Measurements from ENCODE around the gene UNC80. TPM values are rescaled to one million over a fixed set of nuclear protein-coding genes. Genes with fewer than 3 reads are reported as not detected.

UNC80 gene
- total RNA-seq, 1 experiment from 2014 or later = not detected

DNA sequence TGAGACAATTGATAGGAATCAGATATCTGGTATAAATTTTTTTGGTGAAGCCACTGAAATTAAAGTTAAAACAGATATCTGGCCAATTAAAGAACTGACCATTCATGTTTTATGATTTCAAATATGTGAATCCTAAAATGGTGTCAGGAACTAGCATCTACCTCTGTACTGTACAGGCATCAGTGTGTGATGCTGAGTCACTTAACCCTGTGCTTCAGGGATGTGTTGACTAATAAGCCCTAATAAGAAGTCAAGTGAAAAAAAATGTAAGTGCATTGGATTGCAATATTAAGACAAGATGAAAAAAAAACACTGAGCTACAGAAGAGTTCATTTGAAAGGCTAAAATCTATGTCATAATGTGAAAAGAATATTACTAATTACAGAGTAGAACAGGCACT lies 9.1 kb upstream of the UNC80 start:
- Histone ChIP-seq H3K9me2 (replicated peaks; ENCODE audit: low read length) (no peaks in the 10 kb centered on the region), H3K4me3 (ENCODE audit: low read length) (no peak overlapping the region), H4K20me1 (ENCODE audit: low read length) (no peaks in the 10 kb centered on the region), H3K9me3 (ENCODE audit: low read length) (no peaks in the 10 kb centered on the region), H3K27ac (ENCODE audit: low read length) (no peak overlapping the region), H3K27me3 (ENCODE audit: low read length) (no peaks in the 10 kb centered on the region), H2AFZ (ENCODE audit: low read length) (no peak overlapping the region), H3K4me2 (ENCODE audit: low read length) (no peak overlapping the region), H3K79me2 (ENCODE audit: low read length) (no peaks in the 10 kb centered on the region), H3K4me1 (ENCODE audit: insufficient read depth, low read length) (no peaks in the 10 kb centered on the region), H3F3A (ENCODE audit: low read length, unreplicated experiment) (no peaks in the 10 kb centered on the region), H3K9ac (ENCODE audit: low read length) (no peak overlapping the region), H3K36me3 (ENCODE audit: low read depth, low read length) (no peaks in the 10 kb centered on the region)
- CTCF ChIA-PET = no interaction called here
- POLR2A ChIA-PET (ENCODE audit: unreplicated experiment) = no interaction called here
- intact Hi-C loops (cut with micrococcal nuclease) = no loop called here
- ATAC-seq = no peak
- TF ChIP-seq EZH2phosphoT487 (IDR thresholded peaks at IDR 0.05; ENCODE audit: borderline replicate concordance, low read length) = no peak
- no peak for TF ChIP-seq EZH2 (IDR thresholded peaks at IDR 0.05; ENCODE audit: low read length, unreplicated experiment)
- TF ChIP-seq, protein P1, sequence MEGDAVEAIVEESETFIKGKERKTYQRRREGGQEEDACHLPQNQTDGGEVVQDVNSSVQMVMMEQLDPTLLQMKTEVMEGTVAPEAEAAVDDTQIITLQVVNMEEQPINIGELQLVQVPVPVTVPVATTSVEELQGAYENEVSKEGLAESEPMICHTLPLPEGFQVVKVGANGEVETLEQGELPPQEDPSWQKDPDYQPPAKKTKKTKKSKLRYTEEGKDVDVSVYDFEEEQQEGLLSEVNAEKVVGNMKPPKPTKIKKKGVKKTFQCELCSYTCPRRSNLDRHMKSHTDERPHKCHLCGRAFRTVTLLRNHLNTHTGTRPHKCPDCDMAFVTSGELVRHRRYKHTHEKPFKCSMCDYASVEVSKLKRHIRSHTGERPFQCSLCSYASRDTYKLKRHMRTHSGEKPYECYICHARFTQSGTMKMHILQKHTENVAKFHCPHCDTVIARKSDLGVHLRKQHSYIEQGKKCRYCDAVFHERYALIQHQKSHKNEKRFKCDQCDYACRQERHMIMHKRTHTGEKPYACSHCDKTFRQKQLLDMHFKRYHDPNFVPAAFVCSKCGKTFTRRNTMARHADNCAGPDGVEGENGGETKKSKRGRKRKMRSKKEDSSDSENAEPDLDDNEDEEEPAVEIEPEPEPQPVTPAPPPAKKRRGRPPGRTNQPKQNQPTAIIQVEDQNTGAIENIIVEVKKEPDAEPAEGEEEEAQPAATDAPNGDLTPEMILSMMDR (conservative IDR thresholded peaks at IDR 0.05; ENCODE audit: low read depth, low read length) = no peak
- no peak for DNase-seq
- no TSS peak for BruUV-seq (replicated peaks)

DNA sequence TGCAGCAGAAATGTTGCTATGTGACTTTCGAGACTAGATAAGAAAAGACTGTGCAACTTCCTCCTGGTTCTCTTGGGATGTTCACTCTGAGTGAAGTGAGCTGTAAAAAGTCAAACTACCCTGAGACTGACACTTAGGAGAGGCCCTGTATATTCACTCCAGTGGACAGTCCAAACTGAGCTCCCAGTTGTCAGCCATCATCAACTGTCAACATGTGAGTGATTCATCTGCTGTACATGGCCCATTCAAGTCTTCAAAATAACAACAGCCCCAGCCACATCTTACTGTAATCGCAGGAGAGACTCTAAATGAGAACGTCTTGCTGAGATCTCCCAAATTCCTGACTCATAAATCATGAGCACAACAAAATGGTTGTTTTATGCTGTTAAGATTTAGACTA lies 8.5 kb upstream of the UNC80 start:
- H3F3A ChIP-seq (ENCODE audit: low read length, unreplicated experiment) = no peaks in the 10 kb centered on the region
- CTCF ChIA-PET = no interaction called here
- POLR2A ChIA-PET (ENCODE audit: unreplicated experiment) = no interaction called here
- no peaks in the 10 kb centered on the region for H3K4me1 ChIP-seq (ENCODE audit: insufficient read depth, low read length)
- H3K27ac ChIP-seq (ENCODE audit: low read length) = no peak overlapping the region
- TF ChIP-seq EZH2phosphoT487 (IDR thresholded peaks at IDR 0.05; ENCODE audit: borderline replicate concordance, low read length) (no peak), EZH2 (IDR thresholded peaks at IDR 0.05; ENCODE audit: low read length, unreplicated experiment) (no peak)
- TF ChIP-seq, protein P1 (conservative IDR thresholded peaks at IDR 0.05; ENCODE audit: low read depth, low read length) = no peak
- no peaks in the 10 kb centered on the region for H3K27me3 ChIP-seq (ENCODE audit: low read length)
- H4K20me1 ChIP-seq (ENCODE audit: low read length) = no peaks in the 10 kb centered on the region
- BruUV-seq (replicated peaks) = no TSS peak
- no peaks in the 10 kb centered on the region for H3K36me3 ChIP-seq (ENCODE audit: low read depth, low read length)
- H3K9me3 ChIP-seq (ENCODE audit: low read length) = no peaks in the 10 kb centered on the region
- intact Hi-C loops (cut with micrococcal nuclease) = no loop called here
- no peak overlapping the region for H2AFZ ChIP-seq (ENCODE audit: low read length)
- no peak overlapping the region for H3K4me2 ChIP-seq (ENCODE audit: low read length)
- no peaks in the 10 kb centered on the region for H3K79me2 ChIP-seq (ENCODE audit: low read length)
- no peaks in the 10 kb centered on the region for H3K9me2 ChIP-seq (replicated peaks; ENCODE audit: low read length)
- H3K4me3 ChIP-seq (ENCODE audit: low read length) = no peak overlapping the region
- no peak for ATAC-seq
- no peak for DNase-seq
- no peak overlapping the region for H3K9ac ChIP-seq (ENCODE audit: low read length)

DNA sequence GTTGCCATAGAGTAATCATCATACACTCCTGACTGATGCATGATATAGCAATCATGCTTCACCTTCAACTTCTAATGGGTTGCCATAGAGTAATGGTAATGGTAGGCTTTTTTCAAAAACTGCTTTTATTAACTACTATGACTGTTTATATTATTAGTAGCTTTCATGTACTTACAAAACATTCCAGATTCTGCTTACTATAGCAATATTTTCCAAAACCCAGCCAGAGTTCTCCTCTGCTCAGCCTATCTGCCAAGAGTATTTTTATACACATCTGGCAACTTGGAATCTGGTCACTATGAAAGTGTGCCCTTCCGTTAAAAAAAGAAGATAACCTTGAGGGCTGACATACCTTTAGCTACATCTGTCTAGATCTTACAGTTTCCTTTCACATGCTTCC lies 5.0 kb upstream of the UNC80 start:
- H3K79me2 ChIP-seq (ENCODE audit: low read length) = no peaks in the 10 kb centered on the region
- DNase-seq = no peak
- H3K27me3 ChIP-seq (ENCODE audit: low read length) = 0 out of 2 replicates have a peak, but pooled peaks cover 2% of the 10 kb centered on the region
- no peak overlapping the region for H3K4me3 ChIP-seq (ENCODE audit: low read length)
- H3K36me3 ChIP-seq (ENCODE audit: low read depth, low read length) = no peaks in the 10 kb centered on the region
- no peak overlapping the region for H3K27ac ChIP-seq (ENCODE audit: low read length)
- no peak overlapping the region for H2AFZ ChIP-seq (ENCODE audit: low read length)
- H3F3A ChIP-seq (ENCODE audit: low read length, unreplicated experiment) = no peaks in the 10 kb centered on the region
- intact Hi-C loops (cut with micrococcal nuclease) = no loop called here
- no TSS peak for BruUV-seq (replicated peaks)
- no peaks in the 10 kb centered on the region for H4K20me1 ChIP-seq (ENCODE audit: low read length)
- H3K9me3 ChIP-seq (ENCODE audit: low read length) = no peaks in the 10 kb centered on the region
- no peak overlapping the region for H3K9ac ChIP-seq (ENCODE audit: low read length)
- no peak for ATAC-seq
- TF ChIP-seq, protein P1 (conservative IDR thresholded peaks at IDR 0.05; ENCODE audit: low read depth, low read length) = no peak
- no peak for TF ChIP-seq EZH2phosphoT487 (IDR thresholded peaks at IDR 0.05; ENCODE audit: borderline replicate concordance, low read length)
- no peak for TF ChIP-seq EZH2 (IDR thresholded peaks at IDR 0.05; ENCODE audit: low read length, unreplicated experiment)
- CTCF ChIA-PET = no interaction called here
- no peaks in the 10 kb centered on the region for H3K4me1 ChIP-seq (ENCODE audit: insufficient read depth, low read length)
- POLR2A ChIA-PET (ENCODE audit: unreplicated experiment) = no interaction called here
- H3K4me2 ChIP-seq (ENCODE audit: low read length) = no peak overlapping the region
- no peaks in the 10 kb centered on the region for H3K9me2 ChIP-seq (replicated peaks; ENCODE audit: low read length)
